ENCODE data around the gene TSHZ2. TPM values are rescaled to one million over a fixed set of nuclear protein-coding genes. Genes with fewer than 3 reads are reported as not detected.
A peak's percentile ranks its signal among the peaks of the same experiment; 100 is the strongest.

Gene TSHZ2
- total RNA-seq, 1 donor from 2014 or later: 30.4 TPM

DNA sequence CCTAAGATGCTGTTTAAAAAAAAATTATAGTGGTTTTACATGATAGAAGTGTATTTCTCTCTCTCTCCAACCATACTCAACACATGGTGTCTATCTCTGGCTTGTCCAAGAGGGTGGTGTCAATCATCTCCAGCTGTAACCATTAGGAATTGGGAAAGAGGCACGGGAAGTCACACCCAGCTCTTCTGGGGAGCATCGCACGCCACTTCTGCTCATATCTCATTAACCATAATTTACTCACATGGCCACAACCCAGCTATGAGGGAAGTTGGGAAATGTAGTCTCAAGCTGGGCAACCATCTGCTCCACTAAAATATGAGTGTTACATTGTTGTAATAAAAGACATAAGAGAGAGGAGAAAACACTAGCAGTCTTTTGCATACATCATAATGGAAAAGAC is 30.4 kb upstream of the TSHZ2 start:
- Histone ChIP-seq H3K27me3 (no peaks in the 10 kb centered on the region), H3K27ac (no peak overlapping the region), H3K9me3 (no peaks in the 10 kb centered on the region), H3K36me3 (no peaks in the 10 kb centered on the region), H3K4me1 (peaks cover 6% of the 10 kb centered on the region), H3K4me3 (no peak overlapping the region)
- TF ChIP-seq POLR2AphosphoS5 (IDR thresholded peaks at IDR 0.05; ENCODE audit: insufficient read depth in 1 of 2, low read depth in 1 of 2) (no peak), CTCF (IDR thresholded peaks at IDR 0.05) (no peak), POLR2A (IDR thresholded peaks at IDR 0.05) (no peak)
- no peak for DNase-seq (ENCODE audit: extremely low spot score in 2 of 2)
- intact Hi-C loops (cut with DNase I): no loop called here

- no peaks in the 10 kb centered on the region for H3K36me3 ChIP-seq
- intact Hi-C loops (cut with DNase I): no loop called here
Observed at GRCh38 chr20:52943185-52943841, 28.8 kb upstream of the TSHZ2 start.

DNA sequence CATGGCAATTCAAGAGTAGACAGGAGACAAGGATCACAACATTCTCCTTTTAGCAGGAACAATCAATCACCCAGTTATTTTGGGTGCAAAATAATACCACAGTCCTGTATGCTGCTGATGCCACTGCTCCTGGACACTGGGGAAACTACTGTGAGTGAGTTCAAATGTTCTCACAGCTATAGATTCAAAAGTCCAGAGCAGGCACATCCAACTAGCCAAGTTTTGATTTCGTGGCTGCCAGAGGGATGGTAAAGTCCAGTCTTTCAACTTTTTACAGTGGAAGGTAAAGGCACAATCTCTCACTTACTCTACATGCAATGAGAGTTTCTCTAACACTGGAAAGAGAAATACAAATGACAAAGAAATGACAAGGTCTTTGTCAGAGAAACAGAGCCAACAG is 26.9 kb upstream of the TSHZ2 start:
- intact Hi-C loops (cut with DNase I): no loop called here

More at GRCh38 chr20:52943185-52943841, 28.8 kb upstream of the TSHZ2 start:
- Histone ChIP-seq H3K9me3 (no peaks in the 10 kb centered on the region), H3K27me3 (no peaks in the 10 kb centered on the region), H3K4me3 (no peak overlapping the region), H3K27ac (no peak overlapping the region), H3K4me1 (peaks cover 6% of the 10 kb centered on the region)
- TF ChIP-seq CTCF (IDR thresholded peaks at IDR 0.05): no peak
- TF ChIP-seq POLR2AphosphoS5 (IDR thresholded peaks at IDR 0.05; ENCODE audit: insufficient read depth in 1 of 2, low read depth in 1 of 2): peak in 1 of 2 donors; percentile 77
- DNase-seq (ENCODE audit: extremely low spot score in 2 of 2): no peak

GRCh38 chr20:52945862-52946522 is 26.2 kb upstream of the TSHZ2 start:
- no peak for DNase-seq (ENCODE audit: extremely low spot score in 2 of 2)
- H3K9me3 ChIP-seq: no peaks in the 10 kb centered on the region
- no peak overlapping the region for H3K27ac ChIP-seq
- H3K4me3 ChIP-seq: no peak overlapping the region
- intact Hi-C loops (cut with DNase I): no loop called here
- TF ChIP-seq POLR2AphosphoS5 (IDR thresholded peaks at IDR 0.05; ENCODE audit: insufficient read depth in 1 of 2, low read depth in 1 of 2) (peak in 1 of 2 donors; percentile 49), POLR2A (IDR thresholded peaks at IDR 0.05) (no peak), CTCF (IDR thresholded peaks at IDR 0.05) (no peak)
- peaks cover 6% of the 10 kb centered on the region for H3K4me1 ChIP-seq
- H3K36me3 ChIP-seq: no peaks in the 10 kb centered on the region
- no peaks in the 10 kb centered on the region for H3K27me3 ChIP-seq

More for the DNA sequence above, 26.9 kb upstream of the TSHZ2 start:
- Histone ChIP-seq H3K9me3 (no peaks in the 10 kb centered on the region), H3K27me3 (no peaks in the 10 kb centered on the region), H3K4me1 (peaks cover 6% of the 10 kb centered on the region), H3K36me3 (no peaks in the 10 kb centered on the region), H3K27ac (no peak overlapping the region), H3K4me3 (no peak overlapping the region)
- TF ChIP-seq CTCF (IDR thresholded peaks at IDR 0.05) (no peak), POLR2A (IDR thresholded peaks at IDR 0.05) (no peak), POLR2AphosphoS5 (IDR thresholded peaks at IDR 0.05; ENCODE audit: insufficient read depth in 1 of 2, low read depth in 1 of 2) (no peak)
- no peak for DNase-seq (ENCODE audit: extremely low spot score in 2 of 2)

- Histone ChIP-seq H3K27me3 (no peaks in the 10 kb centered on the region), H3K4me1 (peaks cover 1% of the 10 kb centered on the region), H3K4me3 (no peak overlapping the region), H3K9me3 (no peaks in the 10 kb centered on the region), H3K27ac (no peak overlapping the region), H3K36me3 (no peaks in the 10 kb centered on the region)
- intact Hi-C loops (cut with DNase I): no loop called here
- no peak for DNase-seq (ENCODE audit: extremely low spot score in 2 of 2)
- TF ChIP-seq CTCF (IDR thresholded peaks at IDR 0.05) (no peak), POLR2A (IDR thresholded peaks at IDR 0.05) (no peak), POLR2AphosphoS5 (IDR thresholded peaks at IDR 0.05; ENCODE audit: insufficient read depth in 1 of 2, low read depth in 1 of 2) (no peak)
Observed at GRCh38 chr20:52948491-52948890, 23.7 kb upstream of the TSHZ2 start.

Measured in vagina (tissue), 2 donors.